GM19328 (cell line): Measurements from ENCODE around the gene TTC9.
"Not testable (repeated sequence)": the region's sequence is repeated elsewhere in the genome, so short reads cannot be mapped to it uniquely, and the experiment has no call there.

Experiments
- ATAC-seq: cut with Tn5 transposase; IDR thresholded peaks from one replicate; pipeline ENCODE4 v1.9.1; 2021; ENCODE audit warnings: mild to moderate bottlenecking, moderate library complexity; ENCODE audit not compliant: unreplicated experiment

TTC9 gene

GRCh38 chr14:70671652-70672644 lies 30.2 kb downstream of the TTC9 start:
- no peak for ATAC-seq

DNA sequence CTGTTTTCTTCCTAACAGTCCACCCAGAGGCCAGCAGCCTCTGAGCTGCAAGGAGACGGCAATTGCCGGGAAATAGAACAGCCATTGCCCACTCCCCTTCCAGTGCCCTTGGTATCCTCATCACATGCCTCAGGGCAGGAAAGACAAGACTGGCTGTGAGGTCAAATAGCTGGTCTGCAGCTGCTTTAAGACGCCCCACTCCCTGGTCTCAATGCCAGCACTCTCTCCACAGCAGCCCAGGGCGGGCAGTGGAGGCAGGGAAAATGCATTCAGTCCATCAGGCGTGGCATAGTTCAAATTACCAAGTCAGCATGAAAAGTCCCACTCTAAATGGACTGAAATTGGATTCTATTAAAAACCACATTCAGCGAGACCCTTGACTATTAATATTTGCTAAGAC lies 35.6 kb downstream of the TTC9 start:
- ATAC-seq, result no peak

DNA sequence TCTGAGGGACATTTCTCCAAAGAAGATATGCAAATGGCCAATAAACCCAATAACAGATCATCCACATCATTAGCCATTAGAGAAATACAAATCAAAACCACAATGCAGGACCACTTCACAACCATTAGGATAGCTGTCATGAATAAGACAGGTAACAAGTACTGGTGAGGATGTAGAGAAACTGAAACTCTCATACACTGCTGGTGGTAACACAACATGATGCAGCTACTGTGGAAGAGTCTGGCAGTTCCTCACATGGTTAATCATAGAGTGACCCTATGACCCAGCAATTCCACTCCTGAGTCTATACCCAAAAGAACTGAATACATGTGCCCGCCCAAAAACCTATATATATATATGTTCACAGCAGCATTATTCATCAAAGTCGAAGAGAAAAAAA lies 39.0 kb downstream of the TTC9 start:
- ATAC-seq, result no peak

- no peak for ATAC-seq
These were observed 42.3 kb downstream of the TTC9 start for GRCh38 chr14:70683983-70684382.

DNA sequence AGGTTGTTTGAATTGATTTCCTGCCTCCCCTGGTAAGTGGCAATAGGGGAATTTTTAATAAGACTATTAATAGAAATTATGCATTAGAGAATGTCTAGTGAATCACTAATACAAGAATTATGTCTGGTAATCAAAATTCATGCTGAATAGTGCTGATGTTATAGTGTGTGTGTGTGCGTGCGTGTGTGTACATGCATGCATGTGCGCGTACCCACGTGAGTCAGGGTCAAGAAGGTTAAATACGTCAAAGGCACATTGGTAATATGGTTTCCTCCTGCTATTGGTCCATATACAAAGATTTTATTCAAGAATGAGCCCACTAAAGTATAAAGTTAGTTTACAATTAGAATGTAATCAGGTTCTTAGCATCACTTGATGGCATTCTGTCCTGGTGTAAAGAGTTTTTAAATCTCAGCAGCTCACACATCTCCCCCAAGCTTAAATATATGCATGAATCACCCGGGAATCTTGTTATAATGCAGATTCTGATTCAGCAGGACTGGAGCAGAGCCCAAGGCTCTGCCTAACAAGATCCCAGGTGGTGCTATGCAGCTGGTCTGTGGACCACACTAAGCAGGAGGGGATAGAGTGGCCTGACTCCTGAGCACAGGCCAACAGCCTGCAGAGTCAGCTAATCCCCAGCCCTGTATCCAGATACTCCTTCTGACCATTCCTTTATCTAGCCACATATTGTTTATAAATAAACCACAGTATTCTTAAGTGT lies 43.9 kb downstream of the TTC9 start:
- ATAC-seq, result no peak

GRCh38 chr14:70692210-70692609 lies 50.5 kb downstream of the TTC9 start:
- ATAC-seq, result no peak

DNA sequence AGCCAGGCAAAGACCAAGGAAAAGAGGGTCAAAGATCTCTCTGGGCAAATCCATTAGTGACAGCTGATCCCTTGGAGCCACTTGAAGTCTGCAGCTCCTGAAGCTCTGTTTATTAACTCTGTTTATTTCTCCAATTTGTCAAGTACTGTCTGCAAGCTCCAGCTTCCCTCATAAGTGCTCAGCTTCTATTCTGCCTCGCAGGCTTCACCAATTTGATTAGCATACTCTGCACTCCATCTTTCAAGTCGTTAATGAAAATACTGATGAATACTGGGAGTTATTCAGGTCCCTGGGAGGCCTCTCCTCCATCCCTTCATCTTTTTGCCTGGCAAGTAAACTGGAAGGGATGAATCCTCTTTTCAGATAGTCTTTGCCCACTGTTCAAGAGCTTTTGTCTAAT lies 54.3 kb downstream of the TTC9 start:
- no peak for ATAC-seq

- ATAC-seq, result no peak
These were observed 56.0 kb downstream of the TTC9 start for GRCh38 chr14:70697701-70698100.

DNA sequence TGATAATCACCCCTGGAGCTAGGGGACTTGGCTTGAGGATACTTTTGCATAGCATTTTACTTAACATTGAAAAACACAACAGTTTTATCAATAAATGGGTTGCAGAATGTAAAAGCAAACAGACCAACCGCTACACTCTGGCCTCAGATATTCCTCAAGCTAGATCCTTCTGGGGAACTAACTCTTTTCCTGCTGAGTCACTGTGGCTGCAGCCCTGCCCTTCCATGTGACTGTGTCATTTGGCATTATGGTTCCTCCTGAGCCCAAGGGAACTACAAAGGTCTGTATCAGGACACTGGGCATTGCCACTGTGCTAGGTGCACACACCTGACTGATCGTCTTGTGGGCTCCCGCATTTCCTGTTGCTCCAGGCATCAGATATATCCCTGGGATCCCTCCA lies 56.6 kb downstream of the TTC9 start:
- ATAC-seq, result no peak

GRCh38 chr14:70699646-70700045 lies 57.9 kb downstream of the TTC9 start:
- no peak for ATAC-seq

DNA sequence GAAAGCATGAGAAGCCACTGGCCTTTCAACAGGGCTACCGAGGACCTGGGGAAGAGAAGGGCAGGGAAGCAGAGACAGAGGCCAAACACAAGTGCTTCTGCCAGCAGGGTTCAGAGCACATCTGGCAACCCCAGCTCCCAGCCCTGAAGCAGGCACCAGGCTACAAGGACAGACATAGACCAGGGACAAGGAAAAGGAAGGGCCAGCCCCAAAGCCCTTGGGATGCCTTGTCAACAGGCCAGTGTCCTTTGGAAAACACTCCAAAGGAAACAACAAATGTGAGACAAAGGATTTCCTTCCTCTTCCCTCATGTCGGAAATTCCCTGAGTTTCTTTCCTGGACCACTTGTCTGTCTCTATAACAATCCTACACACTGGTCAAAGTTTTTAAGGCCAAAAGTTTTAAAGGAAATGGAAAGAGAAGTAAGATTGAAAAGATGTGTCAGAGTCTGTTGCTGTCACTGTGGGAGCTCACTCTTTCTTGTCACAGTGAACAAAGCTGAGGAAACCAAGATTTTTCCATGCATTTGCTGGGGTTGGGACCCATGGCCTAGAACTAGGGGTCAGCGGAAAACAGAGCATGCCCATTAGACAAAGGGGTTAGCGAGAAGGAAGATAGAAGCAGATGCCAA lies 59.4 kb downstream of the TTC9 start:
- ATAC-seq, result no peak

- ATAC-seq, result no peak
These were observed 59.9 kb downstream of the TTC9 start for GRCh38 chr14:70701610-70702009.

DNA sequence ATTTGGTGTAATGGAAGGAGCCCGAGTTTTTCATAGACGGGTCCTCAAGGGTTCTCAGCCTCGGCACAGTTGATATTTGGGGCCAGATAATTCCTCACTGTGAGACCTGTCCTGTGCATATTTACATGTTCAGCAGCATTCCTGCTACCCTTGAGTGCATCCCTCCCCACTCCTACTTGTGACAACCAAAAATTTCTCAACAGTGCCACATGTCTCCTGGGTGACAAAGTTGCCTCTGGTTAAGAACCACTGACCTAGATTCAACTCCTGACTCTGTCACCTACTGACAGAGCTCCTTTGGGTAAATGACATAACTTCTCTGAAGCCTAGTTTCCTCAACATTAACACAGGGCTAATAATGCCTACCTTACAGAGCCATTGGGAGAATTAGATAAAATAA lies 60.4 kb downstream of the TTC9 start:
- no peak for ATAC-seq

- not testable (repeated sequence) for ATAC-seq
These were observed 62.0 kb downstream of the TTC9 start for GRCh38 chr14:70703621-70704168.

GRCh38 chr14:70704960-70705359 lies 63.2 kb downstream of the TTC9 start:
- no peak for ATAC-seq

DNA sequence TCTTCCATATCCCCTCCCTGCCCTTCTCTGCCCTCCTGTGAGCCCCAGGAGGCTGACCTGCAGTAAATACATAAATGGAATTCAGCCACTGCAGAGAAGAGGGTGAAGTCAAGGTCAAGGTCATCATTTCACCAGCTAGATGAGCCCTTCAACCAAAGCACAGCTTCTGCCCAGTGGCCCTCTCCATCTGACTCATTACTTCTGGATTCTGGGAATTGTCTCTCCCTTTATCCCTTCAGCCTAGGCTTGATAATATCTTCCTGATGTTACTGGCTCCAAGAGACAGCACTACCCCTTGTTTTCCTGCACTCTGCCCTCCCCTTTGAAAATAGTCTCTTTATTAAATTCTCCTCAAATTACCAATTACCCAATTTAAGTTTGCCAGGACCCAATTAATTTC lies 64.5 kb downstream of the TTC9 start:
- ATAC-seq, result no peak

- ATAC-seq, result peak; percentile 65
These were observed 65.7 kb downstream of the TTC9 start for GRCh38 chr14:70707138-70708038.

GRCh38 chr14:70708717-70709570 lies 67.2 kb downstream of the TTC9 start:
- no peak for ATAC-seq

- ATAC-seq, result no peak
These were observed 68.1 kb downstream of the TTC9 start for GRCh38 chr14:70709726-70710382.
